ENCODE results near the gene IRF2. TPM values are rescaled to one million over a fixed set of nuclear protein-coding genes. Genes with fewer than 3 reads are reported as not detected.

Gene IRF2
- total RNA-seq, 1 donor from 2014 or later, result 19.7 TPM

DNA sequence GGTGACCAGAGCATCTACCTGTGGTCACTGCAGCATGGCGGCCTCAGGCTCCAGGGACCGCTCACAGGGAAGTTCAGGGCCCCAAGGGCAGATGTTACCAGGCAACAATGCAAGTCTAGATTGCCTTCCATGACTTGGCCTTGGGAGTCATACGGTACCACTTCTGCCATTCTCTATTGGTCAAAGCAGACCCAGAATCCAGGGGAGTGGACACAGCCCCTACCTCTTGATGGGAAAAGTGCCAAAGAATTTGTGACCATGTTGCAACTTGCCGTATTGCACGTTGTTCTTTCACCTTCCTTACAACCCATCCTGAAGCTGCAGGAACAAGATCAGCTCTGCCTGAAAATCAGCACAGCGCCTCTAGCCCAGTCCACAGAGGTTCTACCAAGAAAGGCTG lies 111.1 kb downstream of the IRF2 start:
- H3K4me1 Mint-ChIP-seq (ENCODE audit: unreplicated experiment), result peaks cover 31% of the 10 kb centered on the region
- TF ChIP-seq, protein P1, sequence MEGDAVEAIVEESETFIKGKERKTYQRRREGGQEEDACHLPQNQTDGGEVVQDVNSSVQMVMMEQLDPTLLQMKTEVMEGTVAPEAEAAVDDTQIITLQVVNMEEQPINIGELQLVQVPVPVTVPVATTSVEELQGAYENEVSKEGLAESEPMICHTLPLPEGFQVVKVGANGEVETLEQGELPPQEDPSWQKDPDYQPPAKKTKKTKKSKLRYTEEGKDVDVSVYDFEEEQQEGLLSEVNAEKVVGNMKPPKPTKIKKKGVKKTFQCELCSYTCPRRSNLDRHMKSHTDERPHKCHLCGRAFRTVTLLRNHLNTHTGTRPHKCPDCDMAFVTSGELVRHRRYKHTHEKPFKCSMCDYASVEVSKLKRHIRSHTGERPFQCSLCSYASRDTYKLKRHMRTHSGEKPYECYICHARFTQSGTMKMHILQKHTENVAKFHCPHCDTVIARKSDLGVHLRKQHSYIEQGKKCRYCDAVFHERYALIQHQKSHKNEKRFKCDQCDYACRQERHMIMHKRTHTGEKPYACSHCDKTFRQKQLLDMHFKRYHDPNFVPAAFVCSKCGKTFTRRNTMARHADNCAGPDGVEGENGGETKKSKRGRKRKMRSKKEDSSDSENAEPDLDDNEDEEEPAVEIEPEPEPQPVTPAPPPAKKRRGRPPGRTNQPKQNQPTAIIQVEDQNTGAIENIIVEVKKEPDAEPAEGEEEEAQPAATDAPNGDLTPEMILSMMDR (conservative IDR thresholded peaks at IDR 0.05), result no peak
- H3K4me3 Mint-ChIP-seq, result no peak overlapping the region
- no peak overlapping the region for H3K27ac Mint-ChIP-seq
- DNase-seq (ENCODE audit: extremely low spot score, unreplicated experiment), result no peak
- H3K27me3 Mint-ChIP-seq, result no peaks in the 10 kb centered on the region
- H3K36me3 Mint-ChIP-seq, result no peaks in the 10 kb centered on the region
- H3K9me3 Mint-ChIP-seq, result peaks cover 2% of the 10 kb centered on the region

DNA sequence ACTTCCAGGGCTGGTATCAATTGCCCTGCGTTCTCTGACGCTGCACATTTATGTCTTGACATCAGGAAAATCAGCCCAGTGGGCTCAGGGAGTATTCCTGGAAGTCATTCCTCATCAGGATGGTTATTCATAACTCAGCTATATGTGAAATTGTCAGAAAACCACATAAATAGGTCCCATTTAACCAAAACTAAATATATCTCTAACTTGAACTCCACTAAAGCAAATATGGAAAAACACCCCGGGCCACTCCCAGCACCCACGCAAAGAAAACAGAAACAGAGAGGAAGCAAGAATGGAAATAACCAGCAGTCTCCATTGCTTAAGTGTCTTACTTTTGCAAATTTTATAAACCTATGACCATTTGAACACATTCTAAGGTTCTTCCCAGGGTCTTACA lies 112.0 kb downstream of the IRF2 start:
- no peak overlapping the region for H3K4me3 Mint-ChIP-seq
- no peak for DNase-seq (ENCODE audit: extremely low spot score, unreplicated experiment)
- no peaks in the 10 kb centered on the region for H3K36me3 Mint-ChIP-seq
- H3K27me3 Mint-ChIP-seq, result no peaks in the 10 kb centered on the region
- H3K4me1 Mint-ChIP-seq (ENCODE audit: unreplicated experiment), result peaks cover 28% of the 10 kb centered on the region
- H3K9me3 Mint-ChIP-seq, result no peaks in the 10 kb centered on the region
- TF ChIP-seq, protein P1 (conservative IDR thresholded peaks at IDR 0.05), result no peak
- H3K27ac Mint-ChIP-seq, result no peak overlapping the region

DNA sequence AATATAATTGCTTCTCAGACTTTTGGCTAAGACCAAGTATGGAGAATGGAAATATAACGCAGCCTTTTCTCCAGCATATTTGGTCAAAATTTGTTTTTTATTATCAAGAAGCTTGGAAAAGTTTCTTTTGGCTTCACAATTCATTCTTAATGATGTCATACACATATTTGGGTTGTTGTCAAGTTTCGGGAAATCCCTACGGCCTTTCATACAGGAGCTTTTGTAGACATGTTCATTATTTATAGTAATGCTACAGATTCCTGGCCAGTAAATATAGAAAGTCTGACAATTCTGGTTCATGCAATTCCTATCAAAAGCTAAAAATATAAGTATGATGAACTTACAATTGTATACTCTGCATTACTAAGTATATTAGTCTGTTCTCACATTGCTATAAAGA lies 112.9 kb downstream of the IRF2 start:
- TF ChIP-seq, protein P1 (conservative IDR thresholded peaks at IDR 0.05), result no peak
- no peak overlapping the region for H3K27ac Mint-ChIP-seq
- no peak for DNase-seq (ENCODE audit: extremely low spot score, unreplicated experiment)
- H3K9me3 Mint-ChIP-seq, result no peaks in the 10 kb centered on the region
- H3K4me3 Mint-ChIP-seq, result no peak overlapping the region
- no peaks in the 10 kb centered on the region for H3K27me3 Mint-ChIP-seq
- no peaks in the 10 kb centered on the region for H3K36me3 Mint-ChIP-seq
- peaks cover 26% of the 10 kb centered on the region for H3K4me1 Mint-ChIP-seq (ENCODE audit: unreplicated experiment)

DNA sequence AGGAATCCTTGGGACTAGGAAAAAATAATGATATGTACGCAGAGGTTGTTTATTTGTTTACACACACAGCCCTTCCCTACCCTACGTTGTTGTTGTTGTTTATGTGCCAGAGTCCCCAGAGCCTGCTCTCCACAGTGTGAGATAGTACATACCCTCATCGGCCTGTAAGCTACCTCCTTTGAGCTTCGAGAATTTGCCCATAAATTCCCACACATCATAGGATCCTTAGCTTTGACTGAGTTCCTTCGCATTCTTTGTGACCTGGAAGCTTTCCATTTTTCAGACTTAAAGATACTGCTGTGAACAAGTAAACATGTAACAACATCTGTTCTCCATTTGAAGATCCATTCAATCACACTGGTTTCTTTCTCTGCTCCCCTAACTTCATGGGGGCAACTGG lies 114.5 kb downstream of the IRF2 start:
- Mint-ChIP-seq H3K36me3 (no peaks in the 10 kb centered on the region), H3K4me1 (ENCODE audit: unreplicated experiment) (peaks cover 32% of the 10 kb centered on the region), H3K4me3 (no peak overlapping the region), H3K27me3 (no peaks in the 10 kb centered on the region), H3K27ac (no peak overlapping the region), H3K9me3 (no peaks in the 10 kb centered on the region)
- TF ChIP-seq, protein P1 (conservative IDR thresholded peaks at IDR 0.05), result no peak
- no peak for DNase-seq (ENCODE audit: extremely low spot score, unreplicated experiment)

DNA sequence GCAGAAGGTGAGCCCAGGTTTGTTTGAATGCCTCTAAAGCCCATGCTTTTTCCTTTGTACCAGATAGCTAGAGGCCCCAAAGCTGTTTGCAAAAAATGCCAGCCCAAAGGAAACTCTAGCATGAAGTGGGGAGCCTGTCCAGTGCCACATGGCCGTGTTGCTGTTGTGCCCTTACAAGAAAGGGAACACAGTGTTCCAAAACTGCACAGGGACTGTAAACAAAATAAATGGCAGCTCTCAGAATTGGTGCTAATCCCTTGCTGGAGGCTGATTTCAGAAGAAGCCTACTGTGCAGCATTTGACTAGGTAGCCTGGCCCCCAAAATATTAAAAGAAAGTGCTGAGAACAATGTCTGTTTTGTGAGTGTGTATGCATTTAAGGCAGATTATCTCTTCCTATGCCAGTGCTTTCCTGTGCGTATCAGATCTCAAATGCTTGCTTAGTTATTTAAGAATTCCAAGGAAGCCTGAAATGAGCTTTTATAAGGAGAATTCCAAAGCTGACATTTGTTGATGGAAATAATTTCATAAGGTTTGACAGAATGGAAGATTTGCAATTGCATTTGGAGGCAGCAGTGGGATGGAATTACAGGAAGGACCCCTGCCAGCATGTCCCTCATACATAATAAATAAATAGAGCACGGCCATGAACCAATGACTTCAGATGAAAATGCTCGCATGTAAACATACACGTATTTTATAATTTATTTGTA lies 115.7 kb downstream of the IRF2 start:
- H3K36me3 Mint-ChIP-seq, result no peaks in the 10 kb centered on the region
- peaks cover 25% of the 10 kb centered on the region for H3K4me1 Mint-ChIP-seq (ENCODE audit: unreplicated experiment)
- TF ChIP-seq, protein P1 (conservative IDR thresholded peaks at IDR 0.05), result no peak
- no peaks in the 10 kb centered on the region for H3K9me3 Mint-ChIP-seq
- no peak overlapping the region for H3K4me3 Mint-ChIP-seq
- H3K27ac Mint-ChIP-seq, result no peak overlapping the region
- no peaks in the 10 kb centered on the region for H3K27me3 Mint-ChIP-seq
- DNase-seq (ENCODE audit: extremely low spot score, unreplicated experiment), result no peak

Data from type B pancreatic cell (in vitro differentiated cells).